Nephron (organoid): ENCODE measurements around the gene RALGPS1.
A peak's percentile ranks its signal among the peaks of the same experiment; 100 is the strongest.

ENCODE experiments used
- H3K27ac Mint-ChIP-seq, 3 experiments: 2 replicates each; pipeline ENCODE4 v1.8.0; 2020; ENCODE audit warnings: mixed read lengths in 3 of 3, mild to moderate bottlenecking in 2 of 3, moderate library complexity in 1 of 3
- H3K27me3 Mint-ChIP-seq: 2 replicates; pipeline ENCODE4 v1.8.0; 2021; ENCODE audit warnings: low read depth, mild to moderate bottlenecking, moderate library complexity, mixed read lengths
- H3K36me3 Mint-ChIP-seq: 2 replicates; pipeline ENCODE4 v1.8.0; 2020; ENCODE audit warnings: low read depth, mixed read lengths
- H3K4me1 Mint-ChIP-seq: 2 replicates; pipeline ENCODE4 v1.8.0; 2020; ENCODE audit warnings: mixed read lengths
- H3K4me3 Mint-ChIP-seq, 3 experiments: 2 replicates each; pipeline ENCODE4 v1.8.0; 2020; ENCODE audit warnings: mild to moderate bottlenecking in 3 of 3, mixed read lengths in 3 of 3, moderate library complexity in 2 of 3
- H3K9me3 Mint-ChIP-seq: 2 replicates; pipeline ENCODE4 v1.8.0; 2020; ENCODE audit warnings: mixed read lengths
- CTCF ChIP-seq, 3 experiments: fragments of 200-600 bp; sonication (generic); IDR thresholded peaks; one replicate each; pipeline ENCODE4 v1.5.0; 2021; ENCODE audit warnings: antibody characterized with exemption in 3 of 3; ENCODE audit not compliant: unreplicated experiment in 3 of 3

RALGPS1 gene

GRCh38 chr9:127059765-127060361 is 145.3 kb downstream of the RALGPS1 start:
- Mint-ChIP-seq H3K27me3 (no peaks in the 10 kb centered on the region), H3K27ac (peak overlapping the region in 1 of 3 experiments; percentile 13), H3K9me3 (no peaks in the 10 kb centered on the region), H3K36me3 (no peaks in the 10 kb centered on the region), H3K4me3 (no peak overlapping the region), H3K4me1 (peaks cover 18% of the 10 kb centered on the region)
- TF ChIP-seq CTCF (IDR thresholded peaks at IDR 0.05; ENCODE audit: unreplicated experiment in 3 of 3) = no peak

GRCh38 chr9:127061411-127061810 is 146.8 kb downstream of the RALGPS1 start:
- peaks cover 25% of the 10 kb centered on the region for H3K4me1 Mint-ChIP-seq

GRCh38 chr9:127064335-127064734 is 149.8 kb downstream of the RALGPS1 start:
- Mint-ChIP-seq H3K4me3 (no peak overlapping the region), H3K9me3 (no peaks in the 10 kb centered on the region), H3K4me1 (peaks cover 14% of the 10 kb centered on the region), H3K27me3 (no peaks in the 10 kb centered on the region), H3K36me3 (no peaks in the 10 kb centered on the region), H3K27ac (no peak overlapping the region)
- no peak for TF ChIP-seq CTCF (IDR thresholded peaks at IDR 0.05; ENCODE audit: unreplicated experiment in 3 of 3)

More at GRCh38 chr9:127061411-127061810, 146.8 kb downstream of the RALGPS1 start:
- Mint-ChIP-seq H3K27ac (no peak overlapping the region), H3K9me3 (no peaks in the 10 kb centered on the region), H3K27me3 (no peaks in the 10 kb centered on the region), H3K36me3 (no peaks in the 10 kb centered on the region), H3K4me3 (no peak overlapping the region)
- TF ChIP-seq CTCF (IDR thresholded peaks at IDR 0.05; ENCODE audit: unreplicated experiment in 3 of 3) = no peak

- no peak overlapping the region for H3K4me3 Mint-ChIP-seq
Observed at GRCh38 chr9:127065592-127065991, 151.0 kb downstream of the RALGPS1 start.

GRCh38 chr9:127066060-127066850 is 151.7 kb downstream of the RALGPS1 start:
- Mint-ChIP-seq H3K36me3 (peaks cover 3% of the 10 kb centered on the region), H3K27ac (no peak overlapping the region), H3K27me3 (no peaks in the 10 kb centered on the region), H3K4me1 (peaks cover 7% of the 10 kb centered on the region), H3K9me3 (peaks cover 3% of the 10 kb centered on the region), H3K4me3 (no peak overlapping the region)
- TF ChIP-seq CTCF (IDR thresholded peaks at IDR 0.05; ENCODE audit: unreplicated experiment in 3 of 3) = no peak

More at GRCh38 chr9:127065592-127065991, 151.0 kb downstream of the RALGPS1 start:
- TF ChIP-seq CTCF (IDR thresholded peaks at IDR 0.05; ENCODE audit: unreplicated experiment in 3 of 3) = no peak
- Mint-ChIP-seq H3K27me3 (no peaks in the 10 kb centered on the region), H3K4me1 (peaks cover 7% of the 10 kb centered on the region), H3K27ac (no peak overlapping the region), H3K9me3 (no peaks in the 10 kb centered on the region), H3K36me3 (peaks cover 3% of the 10 kb centered on the region)

- Mint-ChIP-seq H3K27ac (no peak overlapping the region), H3K36me3 (peaks cover 6% of the 10 kb centered on the region), H3K4me1 (peaks cover 7% of the 10 kb centered on the region), H3K4me3 (no peak overlapping the region), H3K9me3 (peaks cover 7% of the 10 kb centered on the region), H3K27me3 (no peaks in the 10 kb centered on the region)
- TF ChIP-seq CTCF (IDR thresholded peaks at IDR 0.05; ENCODE audit: unreplicated experiment in 3 of 3) = no peak
Observed at GRCh38 chr9:127066851-127067136, 152.2 kb downstream of the RALGPS1 start.
